ENCODE results near the gene ATP2A2.
"Not testable (repeated sequence)": the region's sequence is repeated elsewhere in the genome, so short reads cannot be mapped to it uniquely, and the experiment has no call there.

ATP2A2 gene

DNA sequence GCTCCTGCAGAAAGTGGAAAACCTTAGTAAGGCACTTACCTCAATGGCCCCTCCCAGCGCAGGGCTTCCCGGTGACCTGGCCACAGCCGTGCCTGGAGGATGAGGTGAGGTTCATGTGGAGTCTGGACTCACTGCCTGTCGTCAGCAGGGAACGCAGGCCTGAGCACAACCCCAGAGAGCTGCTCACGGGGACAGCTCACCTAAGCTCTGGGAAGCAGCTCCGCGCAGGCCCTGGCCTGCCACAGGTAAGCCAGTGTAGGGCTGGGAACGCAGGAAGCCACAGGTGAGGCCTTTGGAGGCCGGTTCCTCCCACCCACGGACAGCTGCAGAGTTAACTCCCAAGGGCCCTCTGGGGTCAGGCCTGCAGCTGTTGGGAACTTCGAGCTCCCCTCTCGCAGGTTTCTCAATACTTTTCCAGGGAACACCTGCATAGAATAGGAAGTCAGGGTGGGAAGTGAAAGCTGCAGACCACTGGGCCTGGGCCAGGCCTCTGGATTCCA, 89.7 kb downstream of the ATP2A2 start:
- no peak for DNase-seq

- no peak for DNase-seq
These were observed 90.5 kb downstream of the ATP2A2 start for GRCh38 chr12:110371408-110372055.

- no peak for DNase-seq
These were observed 91.0 kb downstream of the ATP2A2 start for GRCh38 chr12:110372056-110372425.

DNA sequence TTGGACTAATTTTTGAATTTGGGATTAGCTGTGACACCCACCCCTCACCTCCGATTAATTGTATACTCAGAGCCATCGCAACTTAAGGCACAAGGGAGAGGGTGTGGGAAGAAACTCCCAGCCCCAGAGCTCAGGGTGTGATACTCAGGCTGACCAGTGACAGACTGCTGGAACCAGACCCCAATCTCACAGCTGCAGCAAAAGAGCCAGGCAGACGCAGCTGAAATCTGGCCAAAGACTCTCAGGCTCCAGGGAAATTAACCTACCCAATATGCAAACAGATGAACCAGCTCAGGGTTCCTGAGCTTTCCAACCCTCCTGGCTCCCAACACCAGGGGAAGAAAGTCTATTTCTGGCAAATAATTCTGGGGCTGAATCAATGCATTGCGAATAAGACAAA, 92.0 kb downstream of the ATP2A2 start:
- no peak for DNase-seq

DNA sequence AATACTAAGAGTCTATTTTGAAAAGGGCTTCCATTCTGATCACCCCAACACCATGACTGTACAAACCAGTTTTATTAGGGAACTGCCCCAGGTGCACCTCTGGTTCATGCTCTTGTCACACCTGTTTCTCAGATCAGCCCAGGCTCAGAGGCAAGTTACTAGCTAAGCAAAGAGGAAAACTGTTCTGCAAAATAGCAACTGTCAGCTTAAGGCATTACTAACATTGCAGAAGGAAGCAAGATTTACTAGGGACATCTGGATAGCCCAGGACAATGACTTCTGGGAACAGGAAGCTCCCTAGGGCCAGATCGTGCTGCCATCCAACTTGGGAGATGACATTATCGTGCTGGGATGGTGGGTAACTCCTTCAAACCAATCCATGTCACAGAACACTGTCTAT, 92.4 kb downstream of the ATP2A2 start:
- no peak for DNase-seq

DNA sequence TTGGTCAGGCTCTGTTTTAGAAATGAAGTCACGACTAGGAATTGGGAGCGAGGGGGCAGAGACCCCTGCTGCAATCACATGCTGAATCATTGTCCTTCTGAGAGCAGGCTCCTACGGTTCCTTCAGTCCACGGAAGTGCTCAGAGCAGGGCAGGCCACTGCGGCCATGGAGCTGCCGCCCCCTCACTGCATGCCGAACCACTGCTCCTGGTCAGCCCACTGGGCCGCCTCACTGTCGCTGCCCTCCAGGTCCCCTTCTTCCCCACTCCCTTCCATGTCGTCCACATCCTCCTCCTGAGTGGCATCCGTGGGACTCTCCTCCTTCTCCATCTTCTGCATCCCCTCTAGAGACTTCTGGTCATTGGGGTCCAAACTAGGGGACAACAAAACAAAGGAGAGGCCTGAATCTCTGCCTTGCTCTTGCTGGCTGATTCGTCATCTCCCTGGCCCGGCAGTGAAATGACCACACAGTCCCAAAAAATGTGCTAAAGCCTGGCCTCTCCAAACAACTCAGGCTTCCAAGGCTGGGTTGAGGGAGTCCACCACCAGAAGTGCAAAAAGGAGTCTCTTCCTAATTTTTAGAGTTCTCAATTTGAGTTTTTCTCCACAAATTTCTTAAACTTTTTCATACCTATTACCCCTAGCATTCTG, 93.0 kb downstream of the ATP2A2 start:
- no peak for DNase-seq

- not testable (repeated sequence) for DNase-seq
These were observed 97.2 kb downstream of the ATP2A2 start for GRCh38 chr12:110378131-110378790.

DNA sequence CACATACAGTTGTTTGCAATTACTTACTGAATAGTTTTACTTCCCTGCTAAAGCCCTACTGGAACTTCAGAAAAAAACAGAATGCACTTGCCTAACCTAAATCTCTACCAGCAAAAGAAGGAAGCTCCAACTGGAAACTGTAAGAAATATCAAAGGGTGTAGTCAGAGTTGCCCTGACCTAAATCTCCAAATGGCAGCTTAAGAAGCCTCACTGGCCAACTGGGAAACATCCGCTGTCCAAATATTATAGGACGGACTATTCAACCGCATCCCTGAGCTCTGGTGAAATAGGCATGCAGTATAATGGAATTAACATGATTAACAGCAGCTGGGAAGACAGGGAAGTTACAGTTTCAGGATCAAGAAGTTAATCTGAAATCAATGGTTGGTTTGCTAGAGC, 98.2 kb downstream of the ATP2A2 start:
- DNase-seq: no peak

GRCh38 chr12:110379631-110380030, 98.6 kb downstream of the ATP2A2 start:
- no peak for DNase-seq

DNA sequence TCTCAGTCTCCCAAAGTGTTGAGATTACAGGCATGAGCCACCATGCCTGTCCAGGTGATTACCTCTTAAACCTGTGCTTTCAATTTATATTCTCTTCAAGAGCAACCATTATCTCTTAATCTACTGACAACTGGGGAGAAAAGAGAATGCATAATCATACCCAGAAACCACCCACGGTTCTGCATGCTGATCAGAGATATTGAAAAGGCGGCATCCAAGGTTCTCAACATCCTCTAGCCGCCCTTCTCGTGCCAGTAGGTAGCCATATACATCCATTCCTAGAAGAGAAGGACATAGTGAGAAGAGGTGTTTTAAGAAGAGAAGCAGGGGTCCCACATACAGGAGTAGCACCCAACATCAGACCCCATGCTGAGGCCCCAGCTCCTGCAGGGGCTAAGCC, 101.6 kb downstream of the ATP2A2 start:
- DNase-seq: no peak

All from NCI-H2081 treated with DMSO at 0.1 percent for 48 hours (cell line).